Astrocyte (in vitro differentiated cells and primary cell): ENCODE data around the gene PLB1. TPM values are rescaled to one million over a fixed set of nuclear protein-coding genes. Genes with fewer than 3 reads are reported as not detected.
A peak's percentile ranks its signal among the peaks of the same experiment; 100 is the strongest.

Source experiments
- DNase-seq: peaks from one replicate; pipeline ENCODE4 v3.0.0-alpha.2; 2010; ENCODE audit warnings: low read depth
- FAIRE-seq: peaks from 2 replicates; lab custom pipeline; 2011; peaks lifted over from hg19 to GRCh38; lab: Jason Lieb, UNC
- H2AFZ ChIP-seq: 2 replicates; pipeline ENCODE4 v1.6.0; 2012; ENCODE audit warnings: low read depth, low read length, inconsistent platforms
- H3K27ac ChIP-seq: 2 replicates; pipeline ENCODE4 v1.5.1; 2011; ENCODE audit warnings: low read depth, low read length, inconsistent platforms
- H3K27me3 ChIP-seq: 2 replicates; pipeline ENCODE4 v1.6.0; 2011; ENCODE audit warnings: low read length, inconsistent platforms; ENCODE audit not compliant: insufficient read depth
- H3K36me3 ChIP-seq: 2 replicates; pipeline ENCODE4 v1.5.1; 2011; ENCODE audit warnings: low read length, inconsistent platforms; ENCODE audit not compliant: insufficient read depth
- H3K4me1 ChIP-seq: 2 replicates; pipeline ENCODE4 v1.5.1; 2011; ENCODE audit warnings: low read length, inconsistent platforms; ENCODE audit not compliant: insufficient read depth
- H3K4me2 ChIP-seq: 2 replicates; pipeline ENCODE4 v1.6.0; 2012; ENCODE audit warnings: low read length, inconsistent platforms
- H3K4me3 ChIP-seq: 2 replicates; pipeline ENCODE4 v1.5.1; 2011; ENCODE audit warnings: low read depth, mild to moderate bottlenecking, low read length, inconsistent platforms; ENCODE audit not compliant: insufficient read depth
- H3K79me2 ChIP-seq: 2 replicates; pipeline ENCODE4 v1.6.0; 2012; ENCODE audit warnings: mild to moderate bottlenecking, low read length, inconsistent platforms; ENCODE audit not compliant: insufficient read depth
- H3K9ac ChIP-seq: 2 replicates; pipeline ENCODE4 v1.6.0; 2012; ENCODE audit warnings: mild to moderate bottlenecking, low read length, inconsistent platforms
- H3K9me3 ChIP-seq: 2 replicates; pipeline ENCODE4 v1.5.1; 2012; ENCODE audit warnings: low read depth, mild to moderate bottlenecking, low read length, inconsistent platforms; ENCODE audit not compliant: insufficient read depth
- H4K20me1 ChIP-seq: 2 replicates; pipeline ENCODE4 v1.6.0; 2012; ENCODE audit warnings: low read length, inconsistent platforms; ENCODE audit not compliant: insufficient read depth
- H3K27ac Mint-ChIP-seq: one replicate; pipeline ENCODE4 v1.8.0; 2021; ENCODE audit warnings: mild to moderate bottlenecking, mixed read lengths; ENCODE audit not compliant: unreplicated experiment
- H3K27me3 Mint-ChIP-seq: one replicate; pipeline ENCODE4 v1.8.0; 2021; ENCODE audit warnings: low read depth, mixed read lengths; ENCODE audit not compliant: unreplicated experiment
- H3K36me3 Mint-ChIP-seq: one replicate; pipeline ENCODE4 v1.8.0; 2021; ENCODE audit warnings: low read depth, mixed read lengths; ENCODE audit not compliant: unreplicated experiment
- H3K4me1 Mint-ChIP-seq: one replicate; pipeline ENCODE4 v1.8.0; 2021; ENCODE audit warnings: low read depth, mixed read lengths; ENCODE audit not compliant: unreplicated experiment
- H3K4me3 Mint-ChIP-seq: one replicate; pipeline ENCODE4 v1.8.0; 2021; ENCODE audit warnings: mild to moderate bottlenecking, moderate library complexity, mixed read lengths; ENCODE audit not compliant: unreplicated experiment
- H3K9me3 Mint-ChIP-seq: one replicate; pipeline ENCODE4 v1.8.0; 2021; ENCODE audit warnings: mild to moderate bottlenecking, mixed read lengths; ENCODE audit not compliant: unreplicated experiment
- EZH2 ChIP-seq: IDR thresholded peaks from 2 replicates; pipeline ENCODE4 v1.6.1; 2012; ENCODE audit warnings: mild to moderate bottlenecking, low read length, inconsistent platforms; ENCODE audit not compliant: insufficient read depth
- total RNA-seq: library from RNA; stranded (reverse); gene quantifications from 2 replicates; pipeline ENCODE4 v1.2.1, GENCODE V29; 2021
- TF ChIP-seq, protein P1 (sequence below): IDR thresholded peaks from 2 replicates; pipeline ENCODE4 v1.5.1; 2011; ENCODE audit warnings: low read depth, mild to moderate bottlenecking, inconsistent platforms, low read length, moderate library complexity; ENCODE audit not compliant: insufficient read depth

PLB1 gene
- total RNA-seq, 1 donor from 2014 or later: 0.98 TPM

DNA sequence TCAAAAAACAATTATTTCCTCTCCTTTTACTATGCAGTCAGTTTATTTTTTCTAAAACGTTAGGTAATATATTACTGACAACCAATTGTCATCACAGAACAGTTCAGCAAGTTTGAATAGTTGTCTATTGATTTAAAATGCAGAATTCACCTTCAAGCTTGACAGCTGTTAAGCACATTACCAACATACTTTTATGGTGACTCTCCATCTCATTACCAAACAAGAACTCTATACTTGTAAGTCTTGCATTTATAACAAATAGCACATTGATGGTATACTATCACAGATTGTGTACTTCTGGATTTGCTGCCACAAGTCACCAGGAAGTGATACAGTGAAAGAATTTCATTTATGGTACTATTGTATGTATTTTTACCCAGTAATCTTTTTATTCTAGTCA is 156.4 kb downstream of the PLB1 start:
- H3K4me1 ChIP-seq: peaks cover 15% of the 10 kb centered on the region
- no peaks in the 10 kb centered on the region for H4K20me1 ChIP-seq
- H3K4me2 ChIP-seq: no peak overlapping the region
- peaks cover 48% of the 10 kb centered on the region for H3K4me1 Mint-ChIP-seq
- no peak overlapping the region for H3K4me3 Mint-ChIP-seq
- H3K36me3 ChIP-seq: no peaks in the 10 kb centered on the region
- no peaks in the 10 kb centered on the region for H3K9me3 ChIP-seq
- H3K27me3 Mint-ChIP-seq: no peaks in the 10 kb centered on the region
- FAIRE-seq (no peak), DNase-seq (peak; percentile 63)
- no peaks in the 10 kb centered on the region for H3K36me3 Mint-ChIP-seq
- H2AFZ ChIP-seq: no peak overlapping the region
- H3K27me3 ChIP-seq: no peaks in the 10 kb centered on the region
- no peaks in the 10 kb centered on the region for H3K79me2 ChIP-seq
- TF ChIP-seq, protein P1, sequence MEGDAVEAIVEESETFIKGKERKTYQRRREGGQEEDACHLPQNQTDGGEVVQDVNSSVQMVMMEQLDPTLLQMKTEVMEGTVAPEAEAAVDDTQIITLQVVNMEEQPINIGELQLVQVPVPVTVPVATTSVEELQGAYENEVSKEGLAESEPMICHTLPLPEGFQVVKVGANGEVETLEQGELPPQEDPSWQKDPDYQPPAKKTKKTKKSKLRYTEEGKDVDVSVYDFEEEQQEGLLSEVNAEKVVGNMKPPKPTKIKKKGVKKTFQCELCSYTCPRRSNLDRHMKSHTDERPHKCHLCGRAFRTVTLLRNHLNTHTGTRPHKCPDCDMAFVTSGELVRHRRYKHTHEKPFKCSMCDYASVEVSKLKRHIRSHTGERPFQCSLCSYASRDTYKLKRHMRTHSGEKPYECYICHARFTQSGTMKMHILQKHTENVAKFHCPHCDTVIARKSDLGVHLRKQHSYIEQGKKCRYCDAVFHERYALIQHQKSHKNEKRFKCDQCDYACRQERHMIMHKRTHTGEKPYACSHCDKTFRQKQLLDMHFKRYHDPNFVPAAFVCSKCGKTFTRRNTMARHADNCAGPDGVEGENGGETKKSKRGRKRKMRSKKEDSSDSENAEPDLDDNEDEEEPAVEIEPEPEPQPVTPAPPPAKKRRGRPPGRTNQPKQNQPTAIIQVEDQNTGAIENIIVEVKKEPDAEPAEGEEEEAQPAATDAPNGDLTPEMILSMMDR: no peak
- no peak for TF ChIP-seq EZH2
- H3K4me3 ChIP-seq: no peak overlapping the region
- no peaks in the 10 kb centered on the region for H3K9me3 Mint-ChIP-seq
- no peak overlapping the region for H3K9ac ChIP-seq
- no peak overlapping the region for H3K27ac ChIP-seq
- H3K27ac Mint-ChIP-seq: no peak overlapping the region

DNA sequence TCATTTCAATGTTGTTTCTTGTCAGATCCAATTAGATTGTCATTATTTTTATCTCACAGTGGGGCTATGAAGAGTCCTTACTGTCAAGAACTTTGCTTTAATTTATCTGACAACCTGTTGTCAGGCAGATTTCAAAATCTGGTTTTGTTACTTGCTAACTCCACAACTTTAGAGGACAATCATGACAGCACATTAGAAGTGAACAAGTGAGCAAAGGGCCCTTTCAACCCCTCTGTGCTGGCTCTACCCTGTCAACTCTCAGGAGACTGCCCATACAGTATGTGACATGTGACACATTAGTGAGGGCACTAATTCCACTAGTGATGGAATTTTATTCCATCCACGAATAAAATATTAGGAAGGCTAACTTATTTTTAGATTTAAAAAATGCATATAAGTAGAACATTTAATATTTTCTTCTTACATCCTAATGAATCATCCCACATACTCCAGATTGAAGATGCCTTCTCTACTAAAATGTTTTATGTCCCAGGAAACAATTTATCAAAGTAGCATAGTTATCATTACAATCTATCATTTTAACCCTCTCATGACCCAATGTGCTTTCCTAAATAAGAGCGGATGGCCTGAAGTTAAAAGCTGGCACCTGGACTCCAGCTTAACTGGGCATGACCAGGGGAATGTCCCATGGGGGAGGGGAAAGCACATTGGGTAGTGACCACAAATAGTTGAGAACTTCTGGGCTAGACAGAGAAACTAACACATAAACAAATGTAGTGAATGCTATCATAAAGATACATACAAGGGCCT is 158.2 kb downstream of the PLB1 start:
- Histone ChIP-seq H2AFZ (no peak overlapping the region), H3K9me3 (no peaks in the 10 kb centered on the region), H3K27ac (no peak overlapping the region), H3K27me3 (no peaks in the 10 kb centered on the region), H3K79me2 (no peaks in the 10 kb centered on the region), H3K4me3 (no peak overlapping the region), H3K4me2 (no peak overlapping the region), H3K9ac (no peak overlapping the region), H3K36me3 (no peaks in the 10 kb centered on the region), H3K4me1 (peaks cover 18% of the 10 kb centered on the region), H4K20me1 (no peaks in the 10 kb centered on the region)
- FAIRE-seq: no peak
- Mint-ChIP-seq H3K9me3 (no peaks in the 10 kb centered on the region), H3K36me3 (peaks cover 4% of the 10 kb centered on the region), H3K27ac (no peak overlapping the region), H3K27me3 (no peaks in the 10 kb centered on the region), H3K4me3 (no peak overlapping the region), H3K4me1 (peaks cover 48% of the 10 kb centered on the region)
- TF ChIP-seq EZH2: no peak
- TF ChIP-seq, protein P1: no peak
- DNase-seq: no peak
